GM12878 (cell line): ENCODE measurements around the gene GLIPR2. TPM values are rescaled to one million over a fixed set of nuclear protein-coding genes. Genes with fewer than 3 reads are reported as not detected.

Experiments
- ATAC-seq: fragments of 200-7000 bp; cut with Tn5 transposase; 3 replicates; pipeline ENCODE4 v1.9.1; 2020; ENCODE audit warnings: mild to moderate bottlenecking, moderate library complexity
- BruUV-seq: library from RNA; stranded (reverse); fragments of 400-500 nt; replicated peaks from 2 replicates; lab custom pipeline; 2021; lab: Mats Ljungman, UMichigan
- CTCF ChIA-PET: fragments of 300-600 bp; sonication (Branson Sonifier 250); formaldehyde crosslinking; extraction: SDS; loops from one replicate; lab custom pipeline; 2021; ENCODE audit warnings: inconsistent platforms; lab: Yijun Ruan, JAX
- POLR2A ChIA-PET: fragments of 350-600 bp; formaldehyde crosslinking; extraction: SDS; loops from one replicate; lab custom pipeline; 2021; ENCODE audit warnings: inconsistent platforms; lab: Charles Lee
- RAD21 ChIA-PET: fragments of 300-600 bp; sonication (Branson Sonifier 250); formaldehyde crosslinking; loops from one replicate; lab custom pipeline; 2023; ENCODE audit warnings: antibody characterized with exemption; ENCODE audit not compliant: unreplicated experiment; lab: Charles Lee
- SMC1A ChIA-PET: fragments of 300-600 bp; sonication (Branson Sonifier 250); formaldehyde crosslinking; loops from one replicate; lab custom pipeline; 2023; ENCODE audit not compliant: unreplicated experiment, uncharacterized antibody; lab: Charles Lee
- DNase-seq: peaks from one replicate; pipeline ENCODE4 v3.0.0-alpha.2; 2011; ENCODE audit warnings: low read depth, low spot score
- FAIRE-seq: peaks from 3 replicates; lab custom pipeline; 2011; peaks lifted over from hg19 to GRCh38; lab: Jason Lieb, UNC
- H2AFZ ChIP-seq: 2 replicates; pipeline ENCODE4 v1.6.0; 2011; ENCODE audit warnings: low read depth, low read length, control low read depth; ENCODE audit not compliant: control insufficient read depth
- H3K27ac ChIP-seq: 2 replicates; pipeline ENCODE4 v1.5.1; 2011; ENCODE audit warnings: control low read depth; ENCODE audit not compliant: control insufficient read depth, insufficient read depth
- H3K27me3 ChIP-seq, 2 experiments: replicated peaks in 1 of 2; 2 replicates each; pipeline versions ENCODE4 v1.6.0 to v1.6.1; 2011; ENCODE audit warnings: low read length in 1 of 2; ENCODE audit not compliant: control insufficient read depth in 2 of 2, insufficient read depth in 2 of 2
- H3K36me3 ChIP-seq, 2 experiments: 2 replicates each; pipeline ENCODE4 v1.5.1; 2011; ENCODE audit warnings: low read length in 1 of 2; ENCODE audit not compliant: control insufficient read depth in 2 of 2, insufficient read depth in 2 of 2
- H3K4me1 ChIP-seq: 2 replicates; pipeline ENCODE4 v1.6.1; 2011; ENCODE audit warnings: mild to moderate bottlenecking, low read length, moderate library complexity, mixed read lengths; ENCODE audit not compliant: control insufficient read depth, insufficient read depth
- H3K4me2 ChIP-seq: 2 replicates; pipeline ENCODE4 v1.6.0; 2011; ENCODE audit warnings: control low read depth; ENCODE audit not compliant: control insufficient read depth, insufficient read depth
- H3K4me3 ChIP-seq: fragments of 200-600 bp; sonication (generic); 2 replicates; pipeline ENCODE4 v1.5.1; 2016
- H3K79me2 ChIP-seq: 2 replicates; pipeline ENCODE4 v1.6.0; 2011; ENCODE audit warnings: low read length; ENCODE audit not compliant: control insufficient read depth, insufficient read depth
- H3K9ac ChIP-seq: 2 replicates; pipeline ENCODE4 v1.8.0; 2011; ENCODE audit warnings: low read length, control low read depth, mixed read lengths; ENCODE audit not compliant: control insufficient read depth, insufficient read depth
- H3K9me3 ChIP-seq: replicated peaks from 3 replicates; pipeline ENCODE4 v1.5.1; 2011; ENCODE audit warnings: mild to moderate bottlenecking, low read length; ENCODE audit not compliant: control insufficient read depth, insufficient read depth
- H4K20me1 ChIP-seq: 2 replicates; pipeline ENCODE4 v1.6.0; 2011; ENCODE audit not compliant: control insufficient read depth, insufficient read depth
- FOS ChIP-seq: IDR thresholded peaks from 3 replicates; pipeline ENCODE4 v1.6.1; 2011; ENCODE audit warnings: borderline replicate concordance; ENCODE audit not compliant: insufficient read length; ENCODE audit errors: extremely low read depth
- GABPA ChIP-seq: IDR thresholded peaks from 2 replicates; pipeline ENCODE4 v1.6.1; 2014; ENCODE audit warnings: antibody characterized with exemption, low read depth, mild to moderate bottlenecking, inconsistent platforms
- HDAC2 ChIP-seq: fragments of 200-600 bp; sonication (generic); IDR thresholded peaks from 2 replicates; pipeline ENCODE4 v1.6.1; 2017
- KLF5 ChIP-seq: fragments of 450-650 bp; IDR thresholded peaks from 2 replicates; pipeline ENCODE4 v1.6.1; 2014; ENCODE audit warnings: mild to moderate bottlenecking; ENCODE audit not compliant: partially characterized antibody
- NFIC ChIP-seq: IDR thresholded peaks from 2 replicates; pipeline ENCODE4 v1.6.1; 2012; ENCODE audit warnings: low read depth, mild to moderate bottlenecking, inconsistent platforms, low read length, moderate library complexity
- POLR2A ChIP-seq: IDR thresholded peaks from 2 replicates; pipeline ENCODE4 v1.6.1; 2011; ENCODE audit warnings: low read depth, mild to moderate bottlenecking, low read length
- SMAD5 ChIP-seq: IDR thresholded peaks from 2 replicates; pipeline ENCODE4 v1.6.1; 2016; ENCODE audit warnings: antibody characterized with exemption, low read depth
- SUZ12 ChIP-seq: fragments of 200-600 bp; sonication (generic); IDR thresholded peaks from one replicate; pipeline ENCODE4 v1.6.1; 2018; ENCODE audit warnings: antibody characterized with exemption, mild to moderate bottlenecking; ENCODE audit not compliant: unreplicated experiment
- TAF1 ChIP-seq: IDR thresholded peaks from 2 replicates; pipeline ENCODE4 v1.6.1; 2011; ENCODE audit warnings: mild to moderate bottlenecking, low read depth, low read length, borderline replicate concordance
- YY1 ChIP-seq: IDR thresholded peaks from 2 replicates; pipeline ENCODE4 v1.6.1; 2011; ENCODE audit warnings: low read depth, mild to moderate bottlenecking, low read length
- ZBTB11 ChIP-seq: fragments of 450-650 bp; formaldehyde crosslinking; IDR thresholded peaks from 2 replicates; pipeline ENCODE4 v1.5.0; 2022; ENCODE audit warnings: mild to moderate bottlenecking, missing genetic modification characterization
- WGBS: methylation state at CpG from one replicate; pipeline ENCODE4 v1.1.6; 2016; ENCODE audit warnings: low lambda C conversion rate; ENCODE audit not compliant: insufficient replicate concordance, insufficient coverage; ENCODE audit errors: missing lambda C conversion rate; 5-methylcytosine and 5-hydroxymethylcytosine counted together
- in situ Hi-C: fragments of 300-500 bp; cut with MboI; formaldehyde crosslinking; loops from 9 replicates; pipeline ENCODE4 v1.14.3; 2018; ENCODE audit warnings: mixed read lengths
- intact Hi-C: fragments of 100-400 bp; cut with micrococcal nuclease; formaldehyde crosslinking; loops from one replicate; pipeline ENCODE4 v1.14.2; 2022; ENCODE audit not compliant: unreplicated experiment
- polyA plus RNA-seq, 11 experiments: library from polyadenylated mRNA; depleted of rRNA in 4 of 11; unstranded in 6 of 11; stranded (reverse) in 5 of 11; fragments of >200 nt; fragmentation: Nextera tagmentation in 4 of 11; fragmentation: Illumina TruSeq in 1 of 11; extraction: Ambion mirVana in 4 of 11; extraction: Trizol in 1 of 11; gene quantifications; 1 replicate in 1 of 11; 2 replicates in 10 of 11; pipeline versions ENCODE4 v1.2.1 to v1.2.3, GENCODE V29; 2011 to 2016; ENCODE audit warnings: inconsistent platforms in 2 of 11, missing spikeins in 2 of 11, low read depth in 1 of 11
- total RNA-seq, 4 experiments: library from RNA; depleted of rRNA in 3 of 4; stranded (reverse); fragments of >200 nt in 3 of 4; fragmentation: Illumina TruSeq in 1 of 4; extraction: Trizol in 1 of 4; gene quantifications; 2 replicates each; pipeline versions ENCODE4 v1.2.1 to v1.2.3, GENCODE V29; 2013 to 2021
- TF ChIP-seq, protein P1 (sequence below): IDR thresholded peaks from 2 replicates; pipeline ENCODE4 v1.6.1; 2011; ENCODE audit warnings: borderline replicate concordance, low read depth, mild to moderate bottlenecking, moderate library complexity, mixed read lengths, low read length; ENCODE audit not compliant: insufficient read depth; ENCODE audit errors: extremely low read length

GLIPR2 gene
- total and polyA plus RNA-seq, 10 of the 15 experiments (the other 5 are each of a cell fraction or from before 2014, with no cell fraction given), result 0.41 to 3.5 (median 2.2) TPM

DNA sequence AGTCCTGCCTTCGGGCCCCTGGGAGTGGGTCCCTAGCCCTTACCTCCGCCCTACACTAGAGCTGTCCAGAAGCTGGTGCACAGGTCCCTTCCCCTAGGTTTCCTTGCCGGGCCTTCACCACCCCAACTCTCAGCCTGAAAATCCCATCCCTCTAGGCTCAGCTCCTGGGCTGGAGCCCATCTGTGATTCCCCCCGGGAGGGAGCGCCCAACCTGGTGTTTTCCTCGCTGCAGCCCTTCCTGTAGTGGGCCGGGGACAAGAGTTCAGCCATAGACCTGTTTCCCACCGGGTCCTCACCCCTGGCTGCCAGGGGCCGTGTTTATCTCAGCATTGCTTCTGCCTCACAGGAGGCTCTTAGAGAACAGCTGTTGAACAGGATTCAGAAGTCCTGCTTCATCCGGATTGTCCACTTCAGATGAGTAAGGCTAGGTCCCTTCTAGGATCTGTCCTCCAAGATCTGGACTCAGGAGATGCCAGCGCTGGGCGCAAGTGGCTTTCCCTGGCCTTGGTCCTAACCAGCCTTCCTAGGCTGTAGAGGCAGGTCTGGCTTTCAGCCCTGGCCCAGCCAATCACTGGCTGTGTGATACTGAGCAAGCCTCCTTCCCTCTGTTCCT, 965 bp downstream of the GLIPR2 start:
- H3K4me2 ChIP-seq, result peak overlapping the region; percentile 98
- BruUV-seq, result no TSS peak
- H3K9ac ChIP-seq, result no peak overlapping the region; the same call in 1 of the 2 replicates

More for the DNA sequence above, 965 bp downstream of the GLIPR2 start:
- H2AFZ ChIP-seq, result no peak overlapping the region; the same call in 1 of the 2 replicates
- H3K36me3 ChIP-seq, result no peaks in the 10 kb centered on the region
- peak overlapping the region; percentile 45 for H3K4me3 ChIP-seq
- no peak for ATAC-seq
- no peak for FAIRE-seq
- POLR2A ChIA-PET, result no interaction called here
- no peaks in the 10 kb centered on the region for H4K20me1 ChIP-seq
- in situ Hi-C loops (no loop called here), intact Hi-C loops (no loop called here)
- no peak for TF ChIP-seq HDAC2
- no peak for TF ChIP-seq GABPA
- TF ChIP-seq YY1, result no peak
- TF ChIP-seq SMAD5, result no peak
- no peak for TF ChIP-seq FOS
- no peak for TF ChIP-seq ZBTB11 (CRISPR knock-in tag)
- no peak for TF ChIP-seq NFIC
- TF ChIP-seq, protein P1, sequence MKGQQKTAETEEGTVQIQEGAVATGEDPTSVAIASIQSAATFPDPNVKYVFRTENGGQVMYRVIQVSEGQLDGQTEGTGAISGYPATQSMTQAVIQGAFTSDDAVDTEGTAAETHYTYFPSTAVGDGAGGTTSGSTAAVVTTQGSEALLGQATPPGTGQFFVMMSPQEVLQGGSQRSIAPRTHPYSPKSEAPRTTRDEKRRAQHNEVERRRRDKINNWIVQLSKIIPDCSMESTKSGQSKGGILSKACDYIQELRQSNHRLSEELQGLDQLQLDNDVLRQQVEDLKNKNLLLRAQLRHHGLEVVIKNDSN, result no peak
- no peak for TF ChIP-seq TAF1
- TF ChIP-seq POLR2A, result no peak
- no peak for TF ChIP-seq KLF5
- TF ChIP-seq SUZ12, result no peak
- no peak for DNase-seq
- CTCF ChIA-PET, result interaction anchor here (1.1 kb wide), 1 partner anchor 28 kb away, joined by 4 read pairs; no protein-coding TSS in a partner anchor
- WGBS, result 85% methylated on average over 12 of the region's 12 CpGs
- H3K9me3 ChIP-seq, result no peaks in the 10 kb centered on the region
- peaks cover 25% of the 10 kb centered on the region for H3K4me1 ChIP-seq
- H3K27ac ChIP-seq, result no peak overlapping the region
- RAD21 ChIA-PET, result no interaction called here
- SMC1A ChIA-PET, result interaction anchor here (1.5 kb wide), 1 partner anchor 22 kb away, joined by 4 read pairs; no protein-coding TSS in a partner anchor
- peaks cover 7 to 14% of the 10 kb centered on the region in 2 experiments; a peak in 3 of 4 replicates for H3K27me3 ChIP-seq
- H3K79me2 ChIP-seq, result no peaks in the 10 kb centered on the region
